Trophoblast cell (in vitro differentiated cells and primary cell): ENCODE data around the gene IREB2. TPM values are rescaled to one million over a fixed set of nuclear protein-coding genes. Genes with fewer than 3 reads are reported as not detected.
A peak's percentile ranks its signal among the peaks of the same experiment; 100 is the strongest.

Source experiments
- DNase-seq, 2 donors: peaks; one replicate each; pipeline ENCODE4 v3.0.0-alpha.2; 2016
- H2AFZ ChIP-seq: 2 replicates; pipeline ENCODE4 v1.6.1; 2013; ENCODE audit warnings: low read length, moderate library complexity, mild to moderate bottlenecking; ENCODE audit not compliant: insufficient read depth, poor library complexity
- H2AK5ac ChIP-seq: 2 replicates; pipeline ENCODE4 v1.6.1; 2013; ENCODE audit warnings: mild to moderate bottlenecking, low read length
- H2BK120ac ChIP-seq: 2 replicates; pipeline ENCODE4 v1.6.1; 2013; ENCODE audit warnings: low read length, mild to moderate bottlenecking, moderate library complexity; ENCODE audit not compliant: insufficient read depth, poor library complexity
- H2BK12ac ChIP-seq: 2 replicates; pipeline ENCODE4 v1.6.1; 2013; ENCODE audit warnings: mild to moderate bottlenecking, low read length, moderate library complexity
- H2BK5ac ChIP-seq: 2 replicates; pipeline ENCODE4 v1.6.1; 2013; ENCODE audit warnings: low read length, low read depth, moderate library complexity, mild to moderate bottlenecking; ENCODE audit not compliant: poor library complexity
- H3K14ac ChIP-seq: 2 replicates; pipeline ENCODE4 v1.6.1; 2013; ENCODE audit warnings: mild to moderate bottlenecking, low read length
- H3K18ac ChIP-seq: 2 replicates; pipeline ENCODE4 v1.6.1; 2013; ENCODE audit warnings: mild to moderate bottlenecking, low read length
- H3K23ac ChIP-seq: 2 replicates; pipeline ENCODE4 v1.6.1; 2013; ENCODE audit warnings: low read length
- H3K27ac ChIP-seq: 2 replicates; pipeline ENCODE4 v1.5.1; 2013; ENCODE audit warnings: low read depth, mild to moderate bottlenecking, inconsistent platforms, low read length, moderate library complexity
- H3K27me3 ChIP-seq: 2 replicates; pipeline ENCODE4 v1.6.1; 2013; ENCODE audit warnings: inconsistent platforms, mild to moderate bottlenecking, low read length, moderate library complexity; ENCODE audit not compliant: insufficient read depth
- H3K36me3 ChIP-seq, 2 experiments: 1 replicate in 1 of 2; 2 replicates in 1 of 2; pipeline ENCODE4 v1.6.1; 2013; ENCODE audit warnings: low read length in 2 of 2, mild to moderate bottlenecking in 2 of 2, moderate library complexity in 1 of 2; ENCODE audit not compliant: insufficient read depth in 2 of 2, control insufficient read depth in 1 of 2
- H3K4ac ChIP-seq: 2 replicates; pipeline ENCODE4 v1.6.1; 2013; ENCODE audit warnings: low read depth, mild to moderate bottlenecking, low read length, moderate library complexity
- H3K4me1 ChIP-seq, 2 experiments: 1 replicate in 1 of 2; 2 replicates in 1 of 2; pipeline ENCODE4 v1.6.1; 2013; ENCODE audit warnings: low read length in 2 of 2, mild to moderate bottlenecking in 2 of 2, moderate library complexity in 1 of 2; ENCODE audit not compliant: insufficient read depth in 2 of 2, control insufficient read depth in 1 of 2
- H3K4me2 ChIP-seq: 2 replicates; pipeline ENCODE4 v1.6.1; 2013; ENCODE audit warnings: inconsistent platforms, mild to moderate bottlenecking, low read length, moderate library complexity
- H3K4me3 ChIP-seq: 2 replicates; pipeline ENCODE4 v1.5.1; 2013; ENCODE audit warnings: mild to moderate bottlenecking, low read depth, low read length, inconsistent platforms
- H3K79me1 ChIP-seq: one replicate; pipeline ENCODE4 v1.6.1; 2013; ENCODE audit warnings: low read length
- H3K79me2 ChIP-seq: 2 replicates; pipeline ENCODE4 v1.6.1; 2013; ENCODE audit warnings: low read length, mild to moderate bottlenecking; ENCODE audit not compliant: control insufficient read depth, insufficient read depth, poor library complexity
- H3K9ac ChIP-seq: 2 replicates; pipeline ENCODE4 v1.6.1; 2013; ENCODE audit warnings: mild to moderate bottlenecking, low read length
- H3K9me3 ChIP-seq: 2 replicates; pipeline ENCODE4 v1.6.1; 2013; ENCODE audit warnings: low read depth, mild to moderate bottlenecking, control low read depth, inconsistent platforms, low read length; ENCODE audit not compliant: insufficient read depth
- H4K12ac ChIP-seq: 2 replicates; pipeline ENCODE4 v1.6.1; 2013; ENCODE audit warnings: low read depth, mild to moderate bottlenecking, low read length, moderate library complexity
- H4K8ac ChIP-seq: 2 replicates; pipeline ENCODE4 v1.6.1; 2013; ENCODE audit warnings: low read depth, mild to moderate bottlenecking, low read length, moderate library complexity
- H4K91ac ChIP-seq: one replicate; pipeline ENCODE4 v1.6.1; 2013; ENCODE audit warnings: low read depth, mild to moderate bottlenecking, low read length, moderate library complexity
- WGBS: extraction: QIAGEN DNeasy Blood & Tissue Kit; methylation state at CpG from one replicate; pipeline ENCODE4 v1.1.7; 2013; ENCODE audit warnings: missing lambda C conversion rate; ENCODE audit not compliant: insufficient read length, insufficient coverage; ENCODE audit errors: extremely low coverage; 5-methylcytosine and 5-hydroxymethylcytosine counted together
- polyA plus RNA-seq: library from polyadenylated mRNA; stranded (reverse); fragments of 200-250 nt; gene quantifications from 2 replicates; pipeline ENCODE4 v1.2.3, GENCODE V29; 2013

The IREB2 gene, protein sequence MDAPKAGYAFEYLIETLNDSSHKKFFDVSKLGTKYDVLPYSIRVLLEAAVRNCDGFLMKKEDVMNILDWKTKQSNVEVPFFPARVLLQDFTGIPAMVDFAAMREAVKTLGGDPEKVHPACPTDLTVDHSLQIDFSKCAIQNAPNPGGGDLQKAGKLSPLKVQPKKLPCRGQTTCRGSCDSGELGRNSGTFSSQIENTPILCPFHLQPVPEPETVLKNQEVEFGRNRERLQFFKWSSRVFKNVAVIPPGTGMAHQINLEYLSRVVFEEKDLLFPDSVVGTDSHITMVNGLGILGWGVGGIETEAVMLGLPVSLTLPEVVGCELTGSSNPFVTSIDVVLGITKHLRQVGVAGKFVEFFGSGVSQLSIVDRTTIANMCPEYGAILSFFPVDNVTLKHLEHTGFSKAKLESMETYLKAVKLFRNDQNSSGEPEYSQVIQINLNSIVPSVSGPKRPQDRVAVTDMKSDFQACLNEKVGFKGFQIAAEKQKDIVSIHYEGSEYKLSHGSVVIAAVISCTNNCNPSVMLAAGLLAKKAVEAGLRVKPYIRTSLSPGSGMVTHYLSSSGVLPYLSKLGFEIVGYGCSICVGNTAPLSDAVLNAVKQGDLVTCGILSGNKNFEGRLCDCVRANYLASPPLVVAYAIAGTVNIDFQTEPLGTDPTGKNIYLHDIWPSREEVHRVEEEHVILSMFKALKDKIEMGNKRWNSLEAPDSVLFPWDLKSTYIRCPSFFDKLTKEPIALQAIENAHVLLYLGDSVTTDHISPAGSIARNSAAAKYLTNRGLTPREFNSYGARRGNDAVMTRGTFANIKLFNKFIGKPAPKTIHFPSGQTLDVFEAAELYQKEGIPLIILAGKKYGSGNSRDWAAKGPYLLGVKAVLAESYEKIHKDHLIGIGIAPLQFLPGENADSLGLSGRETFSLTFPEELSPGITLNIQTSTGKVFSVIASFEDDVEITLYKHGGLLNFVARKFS
- polyA plus RNA-seq = 31.5 and 31.9 TPM in 2 replicates

DNA sequence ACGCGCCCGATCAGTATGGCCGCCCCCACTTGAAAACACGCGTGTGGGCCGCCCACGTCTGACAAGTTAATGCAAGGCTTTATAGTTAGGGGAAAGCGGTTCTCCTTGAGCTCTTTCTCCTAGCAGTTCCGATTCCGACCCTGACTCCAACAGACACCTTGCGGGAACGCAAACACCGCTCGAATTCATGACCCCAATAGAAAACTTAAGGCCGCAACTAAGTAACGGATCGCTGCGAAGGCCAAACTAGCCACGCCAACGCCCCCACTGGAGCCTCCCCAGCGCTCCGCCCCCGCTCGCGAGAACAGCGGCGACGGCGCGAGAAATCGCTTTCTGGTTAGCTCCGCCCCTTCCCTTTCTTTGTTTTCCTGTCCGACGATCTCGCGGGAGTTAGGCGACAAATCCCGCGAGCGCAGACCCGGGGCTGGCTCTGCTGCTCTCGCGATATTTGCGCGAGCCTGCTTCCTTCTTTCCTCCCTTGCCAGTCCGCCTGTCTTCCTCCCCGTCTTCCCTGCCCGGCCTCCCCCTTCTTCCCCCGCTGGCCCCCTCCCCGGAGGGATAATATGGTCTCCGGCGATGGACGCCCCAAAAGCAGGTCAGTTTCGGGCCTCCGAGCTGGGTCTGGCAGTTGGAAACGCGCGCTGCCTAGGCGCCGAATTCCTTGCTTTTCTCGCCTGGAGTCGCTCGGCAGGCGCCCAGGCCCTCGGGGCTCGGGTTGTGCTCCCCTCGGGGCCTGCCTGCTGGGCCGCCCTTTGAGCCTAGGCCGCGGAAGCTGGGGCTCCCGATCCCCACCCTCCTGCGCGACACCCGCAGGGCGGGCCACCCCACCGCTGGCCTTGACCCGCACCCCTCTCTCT, at the start of gene IREB2:
Gene IREB2 (plus strand): TSS at position 455 of the 857 bp plus-strand sequence. CDS start 122 bp downstream, at position 577.
- H3K79me1 ChIP-seq = peaks cover 5% of the 10 kb centered on the region
- peak within 1 kb of the TSS; percentile 96 for H3K4me3 ChIP-seq
- peak within 1 kb of the TSS; percentile 88 for H3K27ac ChIP-seq
- peak; percentile 98 to 100 for DNase-seq
- peaks cover 0 to 2% of the 10 kb centered on the region in 2 experiments for H3K4me1 ChIP-seq
- peak within 1 kb of the TSS; percentile 87 for H3K18ac ChIP-seq
- no peaks in the 10 kb centered on the region for H3K27me3 ChIP-seq
- WGBS = no CpG with 5 or more reads among the region's 78 CpGs
- H3K4me2 ChIP-seq = peak within 1 kb of the TSS; percentile 82
- peaks cover 5% of the 10 kb centered on the region for H3K79me2 ChIP-seq
- peak within 1 kb of the TSS; percentile 1 for H2AK5ac ChIP-seq
- H2BK120ac ChIP-seq = peak within 1 kb of the TSS; percentile 74
- peak within 1 kb of the TSS; percentile 87 for H3K14ac ChIP-seq
- no peaks in the 10 kb centered on the region for H3K9me3 ChIP-seq
- H4K12ac ChIP-seq = peak within 1 kb of the TSS; percentile 6
- H2BK5ac ChIP-seq = peak within 1 kb of the TSS; percentile 78
- H2BK12ac ChIP-seq = no peak within 1 kb of the TSS
- H3K36me3 ChIP-seq = peaks cover 4 to 10% of the 10 kb centered on the region in 2 experiments
- peak within 1 kb of the TSS; percentile 99 for H3K9ac ChIP-seq
- H4K91ac ChIP-seq = peak within 1 kb of the TSS; percentile 92
- H4K8ac ChIP-seq = peak within 1 kb of the TSS; percentile 90
- H2AFZ ChIP-seq = peak within 1 kb of the TSS; percentile 56
- H3K4ac ChIP-seq = peak within 1 kb of the TSS; percentile 24
- H3K23ac ChIP-seq = no peak within 1 kb of the TSS

DNA sequence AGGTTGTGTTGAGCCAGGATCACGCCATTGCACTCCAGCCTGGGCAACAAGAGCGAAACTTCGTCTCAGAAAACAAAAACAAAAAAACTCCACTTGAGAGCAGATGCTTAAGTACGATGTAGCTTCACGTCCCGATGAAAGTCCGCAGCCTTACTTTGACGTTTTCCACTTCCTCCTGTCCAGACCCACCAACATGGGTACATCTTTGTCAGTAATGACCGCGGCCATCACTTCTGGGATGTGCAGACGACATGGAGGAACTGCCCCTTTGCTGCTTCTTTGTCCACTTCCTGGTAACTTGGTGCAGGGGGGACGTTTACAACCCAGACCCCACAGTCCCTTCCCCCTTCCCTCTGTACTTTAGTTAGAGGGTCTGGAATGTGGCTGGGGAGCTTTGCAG, 49.2 kb upstream of the IREB2 start:
- DNase-seq = no peak
- Histone ChIP-seq H3K4me1 (peaks cover 3 to 9% of the 10 kb centered on the region in 2 experiments), H3K23ac (no peak overlapping the region), H3K4me2 (no peak overlapping the region), H4K91ac (no peak overlapping the region), H3K4ac (no peak overlapping the region), H3K14ac (no peak overlapping the region), H2BK12ac (no peak overlapping the region), H4K8ac (no peak overlapping the region), H3K36me3 (no peaks in the 10 kb centered on the region), H3K27me3 (no peaks in the 10 kb centered on the region), H3K79me2 (no peaks in the 10 kb centered on the region), H3K9me3 (peaks cover 2% of the 10 kb centered on the region), H3K18ac (no peak overlapping the region), H3K9ac (no peak overlapping the region), H3K4me3 (no peak overlapping the region), H3K79me1 (no peaks in the 10 kb centered on the region), H2BK120ac (no peak overlapping the region), H2AK5ac (no peak overlapping the region), H2BK5ac (no peak overlapping the region), H2AFZ (no peak overlapping the region), H3K27ac (no peak overlapping the region), H4K12ac (no peak overlapping the region)
- no CpG with 5 or more reads among the region's 12 CpGs for WGBS

DNA sequence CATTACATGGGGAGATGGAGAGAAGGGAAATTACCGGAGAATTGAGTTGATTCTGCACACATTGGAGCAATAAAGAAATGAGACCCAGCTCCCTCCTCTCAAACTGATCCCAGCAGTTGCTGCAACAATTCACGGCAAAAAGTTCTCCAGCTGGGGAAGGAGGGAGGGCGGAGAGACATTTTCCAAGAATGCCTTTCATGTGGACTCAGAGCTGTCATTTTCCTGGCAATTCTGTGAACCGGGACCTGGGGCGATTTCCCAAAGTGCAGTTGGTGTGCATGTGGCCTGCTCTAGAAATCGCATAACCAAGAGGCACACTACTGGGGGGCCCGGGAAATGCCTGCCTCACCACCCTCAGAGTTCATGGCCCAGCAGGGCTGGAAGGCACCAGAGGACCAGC, 48.7 kb upstream of the IREB2 start:
- no peak overlapping the region for H3K4me3 ChIP-seq
- H3K79me2 ChIP-seq = no peaks in the 10 kb centered on the region
- H2BK12ac ChIP-seq = no peak overlapping the region
- H2BK5ac ChIP-seq = no peak overlapping the region
- DNase-seq = peak; percentile 46 to 61
- WGBS = no CpG with 5 or more reads among the region's 7 CpGs
- H3K14ac ChIP-seq = no peak overlapping the region
- no peak overlapping the region for H3K23ac ChIP-seq
- no peak overlapping the region for H2AFZ ChIP-seq
- peaks cover 3 to 9% of the 10 kb centered on the region in 2 experiments for H3K4me1 ChIP-seq
- no peak overlapping the region for H4K91ac ChIP-seq
- H3K36me3 ChIP-seq = no peaks in the 10 kb centered on the region
- H3K9ac ChIP-seq = no peak overlapping the region
- peaks cover 2% of the 10 kb centered on the region for H3K9me3 ChIP-seq
- H3K18ac ChIP-seq = no peak overlapping the region
- no peak overlapping the region for H4K8ac ChIP-seq
- H2AK5ac ChIP-seq = no peak overlapping the region
- H3K4me2 ChIP-seq = no peak overlapping the region
- no peak overlapping the region for H3K4ac ChIP-seq
- no peak overlapping the region for H3K27ac ChIP-seq
- H4K12ac ChIP-seq = no peak overlapping the region
- no peak overlapping the region for H2BK120ac ChIP-seq
- H3K79me1 ChIP-seq = no peaks in the 10 kb centered on the region
- no peaks in the 10 kb centered on the region for H3K27me3 ChIP-seq

DNA sequence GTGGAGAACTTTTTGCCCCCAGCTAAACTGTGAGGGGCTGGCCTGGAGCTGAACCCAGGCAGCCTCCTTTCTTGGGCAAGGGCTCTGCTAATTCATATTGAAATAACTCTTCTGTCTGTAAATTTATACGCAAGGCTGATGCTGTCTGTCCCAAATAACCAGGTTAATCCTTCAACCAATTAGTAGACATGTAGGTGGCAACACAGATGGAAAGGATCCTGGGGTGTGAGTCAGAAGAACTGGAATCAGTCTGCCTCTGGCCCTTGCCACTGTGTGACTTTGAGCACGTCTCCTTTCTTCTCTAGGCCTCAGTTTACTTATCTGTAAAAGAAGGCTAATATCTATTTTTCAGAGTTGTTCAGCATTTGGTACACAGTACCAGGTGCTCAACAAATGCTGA, 48.3 kb upstream of the IREB2 start:
- Histone ChIP-seq H2BK12ac (no peak overlapping the region), H3K4me2 (no peak overlapping the region), H2BK120ac (no peak overlapping the region), H3K9me3 (peaks cover 2% of the 10 kb centered on the region), H3K9ac (no peak overlapping the region), H3K4me3 (no peak overlapping the region), H3K36me3 (no peaks in the 10 kb centered on the region), H2BK5ac (no peak overlapping the region), H2AFZ (no peak overlapping the region), H3K27me3 (no peaks in the 10 kb centered on the region), H3K4me1 (peaks cover 3 to 9% of the 10 kb centered on the region in 2 experiments), H4K12ac (no peak overlapping the region), H3K27ac (no peak overlapping the region), H3K4ac (no peak overlapping the region), H3K18ac (no peak overlapping the region), H3K14ac (no peak overlapping the region), H2AK5ac (no peak overlapping the region), H4K91ac (no peak overlapping the region), H3K79me1 (no peaks in the 10 kb centered on the region), H4K8ac (no peak overlapping the region), H3K79me2 (no peaks in the 10 kb centered on the region), H3K23ac (no peak overlapping the region)
- WGBS = no CpG with 5 or more reads among the region's 2 CpGs
- peak; percentile 24 to 26 for DNase-seq
